IPS-NIHi7 (cell line): ENCODE results near the gene NPIPA3.
"Not testable (repeated sequence)": the region's sequence is repeated elsewhere in the genome, so short reads cannot be mapped to it uniquely, and the experiment has no call there.

ENCODE experiments used
- DNase-seq: peaks from one replicate; pipeline ENCODE4 v3.0.0; 2012; ENCODE audit warnings: mixed read lengths; ENCODE audit errors: extremely low spot score

NPIPA3 gene

GRCh38 chr16:14703156-14704011 is at the start of gene NPIPA3:
TSS of gene NPIPA3 (plus strand) at chr16:14703411. CDS start at chr16:14708944, 5,533 bp downstream.
- DNase-seq: not testable (repeated sequence)

- no peak for DNase-seq
These were observed 45.1 kb upstream of the NPIPA3 start for GRCh38 chr16:14658063-14658462.

DNA sequence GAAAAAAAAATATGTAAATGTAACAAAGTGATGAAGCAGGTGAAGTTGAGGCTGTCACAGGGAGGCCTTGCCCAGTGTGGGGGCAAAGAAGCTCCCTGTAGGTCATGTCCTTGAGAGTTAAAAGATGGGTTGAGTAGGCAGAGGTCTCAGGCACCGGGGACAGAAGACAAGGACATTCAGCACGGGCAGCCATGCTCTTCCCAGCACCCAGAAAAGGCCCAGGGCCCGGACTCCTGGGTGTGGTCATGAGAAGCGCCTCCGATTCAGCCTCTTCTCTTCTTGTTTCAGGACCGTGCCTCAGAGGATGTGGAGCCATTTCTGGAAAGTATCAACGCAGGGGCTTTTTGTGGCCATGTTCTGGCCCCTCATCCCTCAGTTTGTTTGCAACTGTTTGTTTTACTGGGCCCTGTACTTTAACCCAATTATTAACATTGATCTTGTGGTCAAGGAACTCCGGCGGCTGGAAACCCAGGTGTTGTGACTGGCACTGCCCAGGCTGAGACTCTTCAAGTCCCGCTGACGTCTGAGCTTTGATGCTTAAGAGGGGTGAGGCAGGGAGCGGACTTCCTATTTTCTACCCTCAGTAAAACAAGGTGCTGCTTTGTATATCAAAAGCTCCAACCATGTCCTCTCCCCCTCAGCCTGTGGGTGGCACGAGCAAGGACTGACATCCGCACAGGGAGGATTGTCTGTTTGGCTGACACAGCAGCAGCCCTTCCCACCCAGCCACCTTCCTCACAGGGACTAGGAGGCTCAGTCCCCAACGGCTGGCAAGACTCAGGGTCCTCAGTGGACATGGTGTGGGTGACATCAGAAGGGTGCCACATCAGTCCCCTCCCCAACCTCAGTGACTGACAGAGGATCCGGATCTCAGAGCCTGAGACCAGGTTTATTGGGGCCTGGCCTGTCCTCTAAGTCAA is 35.6 kb upstream of the NPIPA3 start:
- no peak for DNase-seq

DNA sequence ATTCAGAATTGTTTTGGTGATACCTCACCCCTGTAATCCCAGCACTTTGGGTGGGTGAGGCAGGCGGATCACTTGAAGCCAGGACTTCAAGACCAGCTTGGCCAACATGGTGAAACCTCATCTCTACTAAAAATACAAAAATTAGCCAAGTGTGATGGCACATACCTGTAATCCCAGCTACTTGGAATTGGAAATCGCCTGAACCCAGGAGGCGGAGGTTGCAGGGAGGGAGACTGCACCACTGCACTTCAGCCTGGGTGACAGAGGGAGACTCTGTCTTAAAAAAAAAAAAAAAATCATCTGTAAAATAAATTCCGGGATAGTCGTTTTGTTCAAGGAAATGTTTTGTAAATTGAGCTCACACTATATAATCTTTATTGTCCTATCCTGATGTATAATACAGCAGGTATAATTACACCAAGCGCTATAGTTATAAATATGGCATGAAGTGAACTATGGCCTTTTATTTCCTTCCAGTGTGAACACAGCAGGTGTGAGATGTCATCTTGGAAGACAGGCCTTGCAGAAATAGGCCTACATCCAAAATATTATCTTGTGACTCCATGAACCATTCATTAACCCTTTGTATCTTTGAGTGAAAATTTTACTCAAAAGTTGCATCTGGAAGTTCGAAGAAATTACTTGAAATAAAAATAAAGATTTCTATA is 34.5 kb upstream of the NPIPA3 start:
- no peak for DNase-seq

- no peak for DNase-seq
These were observed 33.4 kb upstream of the NPIPA3 start for GRCh38 chr16:14669776-14670175.

GRCh38 chr16:14672403-14672971 is 30.7 kb upstream of the NPIPA3 start:
- DNase-seq: no peak

- DNase-seq: no peak
These were observed 26.6 kb upstream of the NPIPA3 start for GRCh38 chr16:14676633-14677032.

- DNase-seq: no peak
These were observed 25.6 kb upstream of the NPIPA3 start for GRCh38 chr16:14677627-14678026.

- no peak for DNase-seq
These were observed 24.3 kb upstream of the NPIPA3 start for GRCh38 chr16:14678748-14679497.

- not testable (repeated sequence) for DNase-seq
These were observed 22.8 kb upstream of the NPIPA3 start for GRCh38 chr16:14680396-14680795.

GRCh38 chr16:14681115-14681514 is 22.1 kb upstream of the NPIPA3 start:
- DNase-seq: no peak

DNA sequence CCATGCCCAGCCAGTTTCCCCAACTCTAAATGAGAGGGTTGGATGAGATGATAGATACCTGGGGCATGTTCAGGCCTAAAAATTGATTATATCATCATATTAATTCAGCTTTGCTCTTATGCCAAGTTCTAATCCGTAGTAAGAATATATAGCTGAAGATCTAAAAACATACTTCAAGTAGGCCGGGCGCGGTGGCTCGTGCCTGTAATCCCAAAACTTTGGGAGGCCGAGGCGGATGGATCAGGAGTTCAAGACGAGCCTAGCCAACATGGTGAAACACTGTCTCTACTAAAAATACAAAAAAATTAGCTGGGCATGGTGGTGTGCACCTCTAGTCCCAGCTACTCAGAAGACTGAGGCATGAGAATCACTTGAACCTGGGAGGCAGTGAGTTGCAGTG is 21.1 kb upstream of the NPIPA3 start:
- no peak for DNase-seq

GRCh38 chr16:14685870-14686793 is 17.1 kb upstream of the NPIPA3 start:
- not testable (repeated sequence) for DNase-seq

- not testable (repeated sequence) for DNase-seq
These were observed 9.1 kb upstream of the NPIPA3 start, which contains the start of gene PLA2G10 for GRCh38 chr16:14694129-14694528. TSS of gene PLA2G10 (minus strand) at chr16:14694308. CDS start at chr16:14694229, 79 bp downstream.

DNA sequence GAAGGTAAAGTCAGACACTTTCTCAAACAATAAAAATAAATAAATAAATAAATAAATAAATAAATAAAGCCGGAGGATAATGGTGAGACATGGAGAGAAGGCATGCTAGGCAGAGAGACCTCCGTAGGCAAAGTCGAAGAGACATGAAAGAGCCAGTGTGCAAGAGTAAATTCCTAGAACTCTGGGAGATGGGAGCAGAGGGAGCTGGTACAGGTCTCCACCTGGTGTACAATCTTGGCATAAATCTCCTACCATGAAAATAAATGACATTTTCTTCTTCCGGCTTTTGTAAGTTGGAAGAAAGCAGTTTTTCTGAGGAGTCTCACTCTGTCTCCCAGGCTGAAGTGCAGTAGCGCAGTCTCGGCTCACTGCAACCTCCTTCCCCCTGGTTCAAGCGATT is 1.4 kb upstream of the NPIPA3 start:
- not testable (repeated sequence) for DNase-seq

GRCh38 chr16:14702672-14703071 is 539 bp upstream of the NPIPA3 start:
- not testable (repeated sequence) for DNase-seq

DNA sequence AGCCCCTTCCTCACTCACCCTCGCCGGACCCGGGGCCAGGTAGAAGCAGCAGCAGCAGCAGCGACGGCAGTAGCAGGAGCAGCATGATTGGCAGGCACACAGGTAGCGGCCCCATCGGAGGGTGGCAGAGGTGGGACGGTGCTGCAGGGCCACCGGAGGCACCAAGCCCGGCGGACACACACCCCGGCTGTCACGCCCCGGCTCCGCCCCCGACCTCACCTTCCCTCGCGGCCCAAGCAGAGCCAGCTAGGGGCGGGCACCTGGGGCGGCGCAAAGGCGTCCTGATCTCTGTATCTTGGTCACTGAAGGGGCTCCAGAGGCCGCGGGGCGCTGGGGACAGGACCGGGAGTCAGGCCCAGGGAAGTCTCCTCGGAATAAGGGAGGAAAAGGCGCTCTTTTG is 30.0 kb downstream of the NPIPA3 start:
- DNase-seq: not testable (repeated sequence)

DNA sequence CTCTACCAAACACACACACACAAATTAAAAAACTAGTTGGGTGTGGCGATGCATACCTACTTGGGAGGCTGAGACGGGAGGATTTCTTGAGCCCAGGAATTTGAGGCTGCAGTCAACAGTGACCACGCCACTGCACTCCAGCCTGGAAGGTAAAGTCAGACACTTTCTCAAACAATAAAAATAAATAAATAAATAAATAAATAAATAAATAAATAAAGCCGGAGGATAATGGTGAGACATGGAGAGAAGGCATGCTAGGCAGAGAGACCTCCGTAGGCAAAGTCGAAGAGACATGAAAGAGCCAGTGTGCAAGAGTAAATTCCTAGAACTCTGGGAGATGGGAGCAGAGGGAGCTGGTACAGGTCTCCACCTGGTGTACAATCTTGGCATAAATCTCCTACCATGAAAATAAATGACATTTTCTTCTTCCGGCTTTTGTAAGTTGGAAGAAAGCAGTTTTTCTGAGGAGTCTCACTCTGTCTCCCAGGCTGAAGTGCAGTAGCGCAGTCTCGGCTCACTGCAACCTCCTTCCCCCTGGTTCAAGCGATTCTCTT is 37.7 kb downstream of the NPIPA3 start:
- DNase-seq: not testable (repeated sequence)

DNA sequence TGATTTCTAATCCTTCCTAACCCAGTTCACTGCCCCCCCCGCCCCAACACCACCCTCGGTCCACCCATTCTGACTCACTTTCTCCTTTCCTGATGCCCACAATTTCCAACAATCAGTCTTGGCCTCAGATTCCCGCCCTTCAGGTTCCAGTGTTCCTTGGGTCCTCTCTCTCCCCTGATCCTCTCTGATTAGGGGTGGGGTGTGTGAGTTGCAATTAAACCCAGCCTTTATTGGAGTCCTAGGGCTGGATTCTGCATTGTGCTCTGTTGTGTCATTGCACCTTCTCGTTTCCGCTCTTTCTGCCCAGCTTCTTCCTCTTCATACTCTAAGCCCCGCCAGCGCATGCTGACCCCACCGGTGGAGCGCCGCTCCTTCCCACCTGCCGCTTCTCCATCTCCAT is 38.6 kb downstream of the NPIPA3 start:
- not testable (repeated sequence) for DNase-seq
